HG02623 (cell line): ENCODE measurements around the gene MAN1A1.

Experiments used
- ATAC-seq: cut with Tn5 transposase; IDR thresholded peaks from one replicate; pipeline ENCODE4 v1.9.1; 2021; ENCODE audit warnings: moderate library complexity; ENCODE audit not compliant: unreplicated experiment

MAN1A1 gene

DNA sequence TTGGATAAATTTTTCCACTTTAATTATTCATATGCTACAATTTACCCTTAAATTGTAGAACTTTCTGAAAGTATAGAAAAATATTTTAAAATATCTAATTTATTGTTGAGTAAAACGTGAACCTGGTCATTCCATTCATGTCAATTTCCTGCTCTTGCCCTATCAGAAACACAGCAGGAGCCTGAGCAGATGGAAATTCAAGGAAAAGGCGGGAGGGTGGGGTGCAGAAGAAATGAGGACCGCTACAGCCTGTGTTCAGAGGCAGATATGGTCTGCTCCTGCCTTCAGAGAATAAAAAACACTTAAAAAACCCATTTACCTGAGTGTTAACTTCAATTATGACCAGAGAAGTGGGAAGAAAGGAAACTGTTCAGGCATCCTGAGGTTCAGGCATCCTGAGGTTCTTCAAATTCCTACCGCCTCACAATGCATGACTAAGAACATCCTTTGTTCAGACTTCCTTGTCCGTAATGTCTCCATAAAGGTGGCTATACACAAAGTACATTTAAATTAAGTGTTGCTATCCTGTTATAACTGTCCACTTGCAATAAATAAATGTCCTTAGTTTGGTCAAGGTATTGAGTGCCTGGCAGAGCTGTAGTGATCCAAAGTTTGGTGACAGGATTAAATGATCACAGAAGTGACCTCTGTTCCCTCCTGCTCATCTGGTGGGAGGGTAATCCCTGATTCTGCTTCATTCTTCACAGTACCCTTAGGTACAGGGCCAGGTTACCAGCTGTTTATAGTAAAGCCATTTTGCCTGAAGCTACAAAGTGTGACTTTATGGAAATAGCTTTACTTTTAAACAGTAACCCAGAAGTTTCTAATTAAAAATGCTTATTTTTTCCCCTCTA lies 109.1 kb downstream of the MAN1A1 start:
- peak; percentile 32 for ATAC-seq

DNA sequence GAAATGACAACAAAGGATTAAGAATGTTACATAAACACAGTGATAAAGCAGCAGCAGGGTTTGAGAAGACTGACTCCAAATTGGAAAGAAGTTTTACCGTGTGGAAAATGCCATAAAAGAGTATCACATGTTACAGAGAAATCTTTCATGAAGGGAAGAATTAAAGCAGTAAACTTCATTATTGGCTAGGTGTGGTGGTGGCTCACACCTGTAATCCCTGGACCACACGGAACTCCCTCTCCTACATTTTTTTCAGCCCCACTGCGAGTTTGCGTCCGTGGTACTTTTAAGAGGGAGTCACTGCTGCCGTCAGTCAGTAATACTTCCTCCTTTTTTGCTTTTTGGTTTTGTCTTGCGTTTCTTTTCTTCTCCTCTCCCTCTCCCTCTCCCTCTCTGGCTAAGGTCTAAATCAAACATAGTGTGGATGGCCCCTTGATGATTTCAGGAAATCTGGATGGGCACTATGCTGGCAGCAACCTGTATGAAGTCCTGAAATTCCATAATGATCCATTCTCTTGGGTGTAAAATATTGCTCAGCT lies 112.3 kb downstream of the MAN1A1 start:
- ATAC-seq = no peak

DNA sequence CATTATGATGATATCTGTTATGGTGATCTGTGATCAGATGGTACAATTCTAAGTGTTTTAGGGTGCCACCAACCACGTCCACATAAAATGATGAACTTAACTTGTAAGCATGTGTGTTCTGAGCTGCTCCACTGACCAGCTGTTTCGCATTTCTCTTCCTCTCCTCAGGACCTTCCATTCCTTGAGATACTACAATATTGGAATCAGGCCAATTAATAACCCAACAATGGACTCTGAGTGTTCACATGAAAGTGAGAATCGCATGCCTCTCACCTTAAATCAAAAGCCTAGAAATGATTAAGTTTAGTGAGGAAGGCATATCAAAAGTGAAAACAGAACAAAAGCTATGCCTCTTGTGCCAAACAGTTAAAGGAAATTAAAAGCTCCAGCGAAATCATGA lies 114.6 kb downstream of the MAN1A1 start:
- ATAC-seq = no peak

DNA sequence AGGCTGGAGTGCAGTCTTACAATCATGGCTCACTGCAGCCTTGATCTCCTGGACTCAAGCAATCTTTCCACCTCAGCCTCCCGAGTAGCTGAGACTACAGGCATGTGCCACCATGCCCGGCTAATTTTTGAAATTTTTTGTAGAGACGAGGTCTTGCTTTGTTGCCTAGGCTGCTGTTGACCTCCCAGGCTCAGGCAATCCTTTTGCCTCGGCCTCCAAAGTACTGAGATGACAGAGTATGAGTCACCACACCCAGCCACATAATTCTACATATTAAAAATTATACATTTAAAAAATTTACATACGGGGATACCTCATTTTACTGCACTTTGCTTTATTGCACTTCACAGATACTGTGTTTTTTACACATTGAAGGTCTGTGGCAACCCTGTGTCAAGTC lies 115.1 kb downstream of the MAN1A1 start:
- no peak for ATAC-seq

DNA sequence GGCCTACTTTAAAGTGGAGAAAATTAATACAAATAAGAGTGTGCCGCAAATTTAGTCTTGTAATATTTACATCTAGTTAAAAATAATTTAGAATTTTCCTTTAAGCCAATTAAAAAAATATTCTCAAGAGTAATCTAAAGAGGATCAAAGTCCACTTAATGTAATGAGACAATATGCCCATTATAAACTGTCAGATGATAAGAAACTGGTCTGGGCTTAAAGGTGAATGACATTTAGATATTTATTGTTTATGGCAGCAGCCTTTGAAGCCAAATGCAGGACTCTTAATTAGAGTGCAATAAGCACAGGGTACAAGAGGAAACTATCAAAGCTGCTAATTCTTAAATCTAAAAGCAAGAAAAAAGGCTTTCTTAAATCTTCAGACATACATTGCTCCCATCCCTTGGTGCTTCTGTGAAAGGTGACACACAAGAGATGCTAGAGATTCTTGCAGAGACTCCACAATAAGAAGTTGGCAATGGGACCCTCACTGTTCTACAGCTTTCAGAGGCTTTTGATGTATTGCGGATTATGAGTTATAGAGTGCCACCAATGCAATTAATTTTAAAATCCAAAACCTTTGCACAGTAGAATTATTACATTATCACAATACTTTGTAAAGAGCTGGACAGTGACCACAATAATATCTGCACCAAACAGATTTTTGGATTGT lies 116.1 kb downstream of the MAN1A1 start:
- ATAC-seq = no peak

DNA sequence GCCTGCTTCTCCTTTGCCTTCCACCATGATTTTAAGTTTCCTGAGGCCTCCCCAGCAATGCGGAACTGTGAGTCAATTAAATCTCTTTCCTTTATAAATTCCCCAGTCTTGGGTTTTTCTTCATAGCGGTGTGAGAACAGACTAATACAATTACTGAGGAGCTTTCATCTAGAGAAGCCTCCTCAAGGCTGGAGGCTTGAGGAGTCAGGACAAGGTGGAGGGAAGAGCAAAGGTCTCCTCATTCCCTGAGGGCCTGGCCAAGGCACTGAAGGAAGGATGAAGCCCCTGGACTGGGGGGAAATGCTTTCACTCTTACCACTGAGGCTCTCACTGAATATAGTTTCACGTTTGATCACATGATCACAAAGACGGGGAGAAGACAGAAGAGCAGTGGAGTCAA lies 118.2 kb downstream of the MAN1A1 start:
- no peak for ATAC-seq

DNA sequence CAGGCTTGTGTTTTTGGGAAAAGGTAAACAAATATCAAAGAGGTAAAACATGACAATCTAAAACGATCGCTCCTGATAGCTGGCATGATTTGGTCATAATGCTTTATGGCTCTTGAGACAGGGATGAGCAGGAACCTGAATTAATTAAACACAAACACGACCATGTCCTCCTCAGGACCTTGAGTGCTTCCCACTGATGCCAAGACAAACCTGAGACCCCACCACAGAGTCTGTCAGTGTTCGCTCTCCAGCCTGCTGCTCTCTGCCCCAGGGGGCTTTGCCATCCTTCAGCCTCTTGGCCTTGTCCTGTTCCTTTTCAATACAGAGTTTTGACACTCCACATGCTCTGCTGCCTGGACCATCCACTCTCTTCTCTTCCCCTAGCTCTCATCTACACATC lies 119.4 kb downstream of the MAN1A1 start:
- ATAC-seq = no peak

DNA sequence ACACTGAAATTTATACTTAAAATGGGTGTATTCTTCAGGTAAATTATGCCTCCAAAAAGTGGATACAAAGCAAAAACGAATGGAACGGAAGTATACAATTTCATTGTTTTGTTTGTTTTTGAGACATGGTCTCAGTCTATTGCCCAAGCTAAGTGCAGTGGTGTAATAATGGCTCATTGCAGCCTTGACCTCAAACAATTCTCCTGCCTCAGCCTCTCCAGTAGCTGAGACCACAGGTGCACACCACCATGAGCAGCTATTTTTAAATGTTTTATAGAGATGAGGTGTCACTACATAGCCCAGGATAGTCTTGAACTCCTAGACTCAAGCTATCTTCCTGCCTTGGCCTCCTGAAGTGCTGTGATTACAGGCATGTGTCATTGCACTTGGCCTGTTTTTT lies 122.2 kb downstream of the MAN1A1 start:
- no peak for ATAC-seq

DNA sequence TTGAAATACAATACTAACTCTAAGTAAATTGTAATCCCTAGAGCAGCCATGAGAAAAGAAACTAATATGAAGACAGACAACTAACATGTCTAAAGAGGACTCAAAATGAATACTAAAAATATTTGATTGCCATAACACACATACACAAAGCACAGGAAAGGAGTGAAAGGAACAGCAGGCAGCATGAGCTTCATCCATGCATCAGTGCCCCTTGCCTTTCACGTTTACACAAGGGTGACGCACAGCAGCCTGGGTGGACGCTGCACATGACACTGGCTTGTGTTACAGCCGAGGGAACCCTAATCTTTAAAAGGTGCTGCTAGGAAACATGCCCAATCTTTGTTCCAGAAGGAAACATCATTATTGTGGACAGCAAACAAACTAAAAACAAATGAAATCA lies 123.5 kb downstream of the MAN1A1 start:
- ATAC-seq = no peak

DNA sequence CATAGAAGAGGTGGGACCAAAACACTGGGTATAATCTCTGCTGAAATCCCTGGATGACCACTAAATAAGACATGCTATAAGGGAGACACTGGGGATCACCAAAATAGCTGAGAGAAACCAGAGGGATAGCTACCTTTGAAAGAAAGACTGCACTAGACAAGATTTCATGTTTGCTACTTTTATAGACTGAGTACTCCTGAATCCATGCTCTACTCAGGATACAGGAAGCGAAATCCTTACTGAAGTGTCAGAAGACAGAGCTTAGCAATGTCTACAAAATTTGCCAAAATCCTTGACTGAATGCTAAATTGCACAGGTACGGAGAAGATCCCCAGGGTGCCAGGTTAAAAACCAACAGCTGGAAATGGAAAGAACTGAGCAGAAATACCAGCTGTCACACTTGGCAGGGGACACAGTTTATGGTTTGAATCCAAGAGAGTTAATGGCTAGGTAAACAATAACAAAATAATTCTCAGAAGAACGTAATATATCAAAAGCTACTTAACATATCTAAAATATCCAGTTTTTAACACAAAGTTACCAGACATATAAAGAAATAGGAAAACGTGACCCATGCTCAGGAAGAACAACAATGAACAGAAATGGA lies 125.4 kb downstream of the MAN1A1 start:
- no peak for ATAC-seq

DNA sequence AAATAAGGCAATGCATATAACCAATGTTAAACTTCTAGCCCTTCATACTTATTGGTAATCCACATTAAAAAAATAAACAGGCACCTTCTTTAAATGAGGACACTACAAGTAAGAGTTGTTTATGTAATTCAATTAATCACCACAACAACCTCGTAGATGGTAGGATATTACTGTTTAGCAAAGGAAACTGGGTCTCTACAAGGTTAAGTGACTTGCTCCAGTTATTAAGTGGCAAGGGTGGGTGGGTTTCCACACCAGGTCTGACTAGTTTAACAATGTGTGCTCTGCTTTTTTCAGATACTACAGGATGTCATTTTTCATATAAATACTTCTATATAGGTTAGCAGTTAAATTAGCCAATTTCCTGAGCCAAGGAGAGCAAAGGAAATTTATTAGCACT lies 129.1 kb downstream of the MAN1A1 start:
- ATAC-seq = no peak

DNA sequence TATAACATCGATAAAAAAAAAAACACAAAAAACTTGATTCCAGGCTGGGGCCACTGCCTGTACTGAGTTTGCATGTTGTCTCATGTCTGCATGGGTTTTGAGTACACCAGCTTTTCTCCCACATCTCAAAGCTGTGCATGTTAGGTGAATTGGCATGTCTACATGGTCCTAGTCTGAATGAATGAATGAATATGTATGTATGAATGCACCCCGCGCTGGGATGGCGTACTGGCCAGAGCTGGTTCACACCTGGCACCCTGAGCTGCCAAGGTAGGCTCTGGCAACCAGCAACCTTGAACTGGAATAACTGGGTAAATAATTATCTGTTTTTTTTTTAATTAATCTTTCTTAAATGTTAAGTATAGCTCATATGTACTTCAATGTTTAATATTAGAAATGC lies 131.0 kb downstream of the MAN1A1 start:
- ATAC-seq = no peak

DNA sequence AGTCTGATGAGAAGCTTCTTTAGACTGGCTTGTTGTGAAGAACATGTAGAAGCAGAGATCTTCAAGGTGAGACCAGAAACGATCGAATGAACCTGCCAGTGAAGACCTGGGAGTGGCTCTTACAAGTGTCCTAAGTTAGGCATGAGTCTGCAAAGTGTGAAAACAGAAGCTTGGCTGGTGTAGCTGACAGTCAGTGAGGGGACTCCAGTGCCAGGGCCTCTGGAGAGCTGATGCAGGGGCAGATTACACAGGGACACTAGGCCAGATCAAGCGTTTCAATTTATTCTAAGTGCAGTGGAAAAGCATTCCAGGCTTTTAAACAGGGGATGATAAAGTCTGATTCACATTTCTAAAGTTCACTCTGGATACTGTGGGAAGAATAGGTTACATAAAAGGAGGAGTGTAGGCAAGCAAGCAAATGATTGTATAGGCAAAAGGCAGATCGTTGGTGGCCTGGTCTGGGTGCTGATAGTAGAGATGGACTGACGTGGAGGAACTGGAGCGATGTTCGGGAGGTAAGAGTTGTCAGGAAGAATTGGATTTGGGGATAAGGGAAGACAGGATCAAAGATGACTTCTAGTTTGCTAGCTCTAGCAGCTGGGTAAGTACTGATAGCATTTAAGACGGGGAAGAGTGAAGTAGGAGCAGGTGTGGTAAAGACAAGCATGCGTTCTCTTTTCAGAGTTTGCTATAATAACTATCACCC lies 133.5 kb downstream of the MAN1A1 start:
- ATAC-seq = no peak

DNA sequence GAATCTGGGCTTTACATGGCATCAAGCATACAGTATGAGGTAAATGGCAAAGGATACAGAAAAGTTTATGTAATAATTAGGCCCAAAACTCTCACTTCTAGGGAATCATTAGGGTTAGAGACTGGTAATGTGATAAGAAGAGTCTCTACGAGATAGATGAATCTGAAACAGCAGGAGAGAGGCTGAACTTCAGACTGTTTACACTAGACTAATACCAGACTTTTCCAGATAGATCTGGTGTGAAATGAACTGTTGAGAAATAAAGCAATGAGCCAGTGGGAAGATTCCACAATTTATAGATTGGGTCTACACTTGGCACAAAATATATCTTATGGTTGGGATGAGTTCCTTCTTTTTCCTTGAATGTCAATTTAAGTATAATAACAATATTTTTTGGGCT lies 134.3 kb downstream of the MAN1A1 start:
- ATAC-seq = no peak

DNA sequence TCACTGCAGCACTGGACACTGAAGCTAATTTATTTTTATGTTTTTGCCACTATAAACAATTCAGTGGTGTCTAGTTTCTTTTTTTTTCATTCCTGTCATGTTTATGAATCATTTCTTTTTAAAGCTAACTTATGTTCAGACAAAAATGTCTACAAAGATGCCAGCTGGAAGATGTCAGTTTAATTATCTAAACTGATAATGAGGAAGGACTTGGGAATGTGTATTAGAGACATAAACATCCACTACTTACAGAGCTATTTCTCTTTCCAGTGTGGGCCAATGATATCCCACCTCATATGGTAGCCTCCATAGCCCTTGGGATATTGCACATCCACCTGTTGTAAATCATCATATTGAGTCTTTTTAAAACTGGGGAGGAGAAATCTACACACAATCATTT lies 139.0 kb downstream of the MAN1A1 start:
- no peak for ATAC-seq

DNA sequence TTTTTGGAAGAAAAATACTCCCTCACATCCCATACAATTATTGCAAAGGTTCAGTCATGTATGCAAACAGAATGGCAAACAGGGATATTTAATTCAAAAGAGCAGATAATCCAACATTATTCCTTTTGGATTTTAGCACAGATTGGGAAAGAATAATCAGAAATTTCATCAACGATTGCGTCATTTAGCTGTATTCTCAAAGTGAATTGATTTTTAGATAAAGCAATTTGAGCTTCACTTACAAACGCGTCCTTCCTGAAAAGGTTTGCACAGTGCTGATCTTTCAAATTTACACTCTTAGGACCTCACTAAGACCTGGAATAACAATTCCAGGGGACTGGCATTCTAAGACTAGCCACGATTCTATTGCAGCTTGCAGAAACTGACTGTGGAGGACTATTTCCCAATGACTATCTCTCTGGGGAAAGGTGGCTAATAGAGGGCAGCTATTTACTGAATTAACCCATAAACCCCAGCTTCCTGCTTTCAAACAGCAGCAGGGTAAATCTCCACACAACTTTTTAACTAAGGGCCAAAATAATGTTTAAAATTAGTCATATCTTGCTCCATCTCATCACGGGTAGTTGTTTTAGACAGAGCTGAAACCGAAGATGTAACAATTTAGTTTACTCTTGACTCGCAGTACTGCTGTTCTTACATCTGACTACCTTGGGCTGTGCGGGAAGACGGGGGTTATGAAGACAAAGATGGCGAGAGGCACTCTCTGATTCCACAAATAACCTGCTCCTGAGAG lies 139.9 kb downstream of the MAN1A1 start:
- ATAC-seq = peak; percentile 71

DNA sequence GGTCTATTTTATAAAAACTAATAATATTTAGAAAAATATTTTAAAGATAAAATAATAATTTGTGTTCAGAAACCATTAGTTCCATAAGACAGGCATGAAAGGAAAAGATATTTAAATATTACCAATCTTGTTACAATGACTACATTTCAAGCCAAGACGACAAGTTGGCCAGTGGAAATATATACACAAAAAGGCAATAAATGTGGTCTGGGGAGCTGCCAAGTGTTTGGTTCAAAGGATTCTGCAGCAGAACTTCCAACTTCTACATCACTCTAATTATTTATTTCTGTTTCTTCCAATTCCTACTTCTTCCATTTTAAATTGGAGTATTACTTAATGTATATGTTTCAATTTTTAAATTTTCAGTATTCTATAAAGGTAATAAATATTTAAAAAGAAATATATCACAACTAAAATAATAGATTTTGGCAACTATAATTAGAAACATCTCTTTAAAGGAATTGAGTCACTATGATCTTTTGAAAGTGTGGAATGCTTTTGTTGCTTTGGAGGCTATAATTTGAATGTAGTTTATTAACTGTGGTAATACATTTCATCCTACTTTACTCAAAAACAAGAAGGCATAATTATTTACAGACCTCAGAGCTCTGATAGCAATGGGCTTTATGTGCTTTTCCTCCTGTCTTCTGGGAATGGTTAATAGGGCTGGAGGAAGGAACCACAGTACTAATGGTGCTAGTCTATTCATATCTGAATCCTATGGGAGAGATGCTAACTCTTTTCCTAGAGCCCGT lies 141.4 kb downstream of the MAN1A1 start:
- ATAC-seq = no peak

DNA sequence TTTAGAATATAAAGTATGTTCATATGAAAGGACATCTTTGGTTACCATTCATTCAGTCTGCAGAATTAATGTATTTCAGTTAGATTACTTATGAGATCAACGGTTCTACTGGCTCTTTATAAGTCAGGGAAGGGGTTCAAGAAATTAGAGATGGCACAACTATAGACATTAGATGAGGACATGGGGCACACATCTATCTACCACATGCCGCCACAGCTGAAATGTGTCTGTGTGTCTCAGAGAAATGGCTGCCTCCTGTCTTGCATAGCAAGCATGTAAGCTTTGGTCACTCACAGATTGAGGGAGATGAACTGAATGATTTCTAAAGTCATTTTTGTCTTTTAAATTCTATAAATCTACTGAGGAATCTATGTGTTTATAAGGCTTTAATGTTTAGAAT lies 142.2 kb downstream of the MAN1A1 start:
- ATAC-seq = no peak

DNA sequence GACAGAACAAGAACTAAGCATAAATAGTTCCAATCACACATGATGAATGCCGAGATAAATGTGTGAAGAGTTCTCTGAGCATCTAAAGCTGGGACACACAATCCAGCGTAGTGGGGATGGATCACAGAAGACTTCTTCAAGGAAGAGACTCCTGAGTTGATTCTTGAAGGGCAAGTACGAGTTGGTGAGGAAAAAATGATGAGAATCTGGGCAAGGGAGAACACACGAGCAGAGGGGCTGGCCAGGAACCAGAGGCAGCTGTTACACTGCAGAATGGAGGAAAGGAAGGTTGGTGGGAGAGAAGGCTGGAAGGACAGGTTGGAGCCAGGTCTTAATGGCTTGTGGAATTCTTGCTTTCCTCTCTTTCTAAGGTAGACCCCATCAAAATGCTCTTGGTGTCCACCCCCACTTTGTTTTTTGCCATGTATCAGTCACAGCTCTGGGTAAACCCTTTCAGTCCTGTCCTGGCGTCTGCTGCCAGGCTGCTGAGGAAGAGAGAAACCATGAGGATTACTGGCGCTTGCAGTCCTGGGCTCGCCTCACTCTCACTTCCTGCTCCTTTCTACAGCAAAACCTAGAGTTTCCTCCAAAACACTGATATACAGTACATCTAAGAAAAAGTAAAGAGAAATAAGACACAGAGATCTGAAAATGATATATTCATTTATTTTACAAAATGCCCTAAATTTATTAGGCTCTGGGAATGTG lies 143.5 kb downstream of the MAN1A1 start:
- peak; percentile 73 for ATAC-seq
